ENCODE results near the gene FAN1. TPM values are rescaled to one million over a fixed set of nuclear protein-coding genes. Genes with fewer than 3 reads are reported as not detected.

Gene FAN1
- total RNA-seq, 2 donors from 2014 or later, result 25.0 to 26.0 TPM

DNA sequence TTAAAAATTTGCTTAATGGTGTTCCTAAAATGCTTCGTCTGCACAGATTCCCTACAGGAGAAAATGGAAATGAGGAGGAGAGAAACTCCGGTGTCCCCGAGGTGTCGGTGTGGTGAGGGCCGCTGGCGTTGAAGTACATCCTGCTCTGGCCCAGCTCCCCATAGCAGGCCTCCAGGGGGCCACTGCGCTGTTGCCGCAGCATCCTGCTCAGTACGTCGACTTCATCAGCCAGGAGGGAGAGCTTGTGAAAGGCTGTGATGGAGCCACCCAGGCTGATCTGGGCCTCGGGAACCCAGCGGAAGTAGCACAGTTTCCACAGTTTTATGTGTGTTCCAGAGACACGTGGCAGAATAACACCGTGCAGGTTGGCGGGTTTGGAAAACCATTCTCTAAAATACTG is 37.8 kb downstream of the FAN1 start:
- H3K9me3 ChIP-seq, result no peaks in the 10 kb centered on the region
- H3K4me3 ChIP-seq, result no peak overlapping the region
- no peak for DNase-seq (ENCODE audit: low spot score)
- H3K27ac ChIP-seq, result no peak overlapping the region
- H3K27me3 ChIP-seq (replicated peaks; ENCODE audit: insufficient read depth), result no peaks in the 10 kb centered on the region
- intact Hi-C loops (cut with DNase I), result no loop called here
- no peaks in the 10 kb centered on the region for H3K4me1 ChIP-seq (replicated peaks)
- H3K36me3 ChIP-seq, result peaks cover 4 to 16% of the 10 kb centered on the region in 2 donors
- 84% methylated on average over 15 of the region's 15 CpGs for WGBS
- TF ChIP-seq POLR2A (IDR thresholded peaks at IDR 0.05) (no peak), POLR2AphosphoS5 (IDR thresholded peaks at IDR 0.05) (no peak)
- TF ChIP-seq, protein P1, sequence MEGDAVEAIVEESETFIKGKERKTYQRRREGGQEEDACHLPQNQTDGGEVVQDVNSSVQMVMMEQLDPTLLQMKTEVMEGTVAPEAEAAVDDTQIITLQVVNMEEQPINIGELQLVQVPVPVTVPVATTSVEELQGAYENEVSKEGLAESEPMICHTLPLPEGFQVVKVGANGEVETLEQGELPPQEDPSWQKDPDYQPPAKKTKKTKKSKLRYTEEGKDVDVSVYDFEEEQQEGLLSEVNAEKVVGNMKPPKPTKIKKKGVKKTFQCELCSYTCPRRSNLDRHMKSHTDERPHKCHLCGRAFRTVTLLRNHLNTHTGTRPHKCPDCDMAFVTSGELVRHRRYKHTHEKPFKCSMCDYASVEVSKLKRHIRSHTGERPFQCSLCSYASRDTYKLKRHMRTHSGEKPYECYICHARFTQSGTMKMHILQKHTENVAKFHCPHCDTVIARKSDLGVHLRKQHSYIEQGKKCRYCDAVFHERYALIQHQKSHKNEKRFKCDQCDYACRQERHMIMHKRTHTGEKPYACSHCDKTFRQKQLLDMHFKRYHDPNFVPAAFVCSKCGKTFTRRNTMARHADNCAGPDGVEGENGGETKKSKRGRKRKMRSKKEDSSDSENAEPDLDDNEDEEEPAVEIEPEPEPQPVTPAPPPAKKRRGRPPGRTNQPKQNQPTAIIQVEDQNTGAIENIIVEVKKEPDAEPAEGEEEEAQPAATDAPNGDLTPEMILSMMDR (IDR thresholded peaks at IDR 0.05), result no peak

DNA sequence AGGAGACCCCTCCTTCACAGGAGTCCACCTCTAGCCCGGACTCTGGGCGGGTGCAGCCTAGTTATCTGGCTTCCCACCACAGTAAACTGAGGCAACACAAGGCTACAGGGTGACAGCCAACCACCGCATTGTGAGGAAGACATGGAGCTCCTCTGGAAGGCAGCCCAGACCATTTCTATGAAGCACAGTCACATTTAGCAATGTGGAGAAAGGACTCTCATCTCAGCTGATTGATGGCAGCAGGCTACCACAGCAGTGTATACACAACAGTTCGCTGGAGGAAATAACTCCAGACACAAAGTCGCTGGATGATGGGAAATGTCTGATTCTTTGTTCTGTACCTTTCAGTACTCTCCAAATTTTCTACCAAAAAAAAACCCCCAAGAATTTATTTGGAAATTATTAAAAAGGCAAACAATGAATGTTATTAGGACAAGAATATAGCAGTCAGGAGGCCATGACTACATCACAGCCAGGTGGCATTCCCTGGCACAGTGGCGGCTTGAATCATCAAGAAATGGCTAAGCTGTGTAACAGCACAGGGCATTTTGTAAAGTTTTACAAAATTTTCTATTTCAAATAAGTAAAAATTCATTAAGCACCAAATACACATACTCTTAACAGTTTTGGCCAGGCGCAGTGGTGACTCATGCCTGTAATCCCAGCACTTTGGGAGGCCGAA is 40.1 kb downstream of the FAN1 start:
- DNase-seq (ENCODE audit: low spot score), result no peak
- Histone ChIP-seq H3K4me1 (replicated peaks) (peaks cover 5% of the 10 kb centered on the region), H3K36me3 (peaks cover 4 to 16% of the 10 kb centered on the region in 2 donors), H3K4me3 (no peak overlapping the region), H3K27ac (peak overlapping the region in 1 of 2 donors; percentile 8), H3K9me3 (no peaks in the 10 kb centered on the region), H3K27me3 (replicated peaks; ENCODE audit: insufficient read depth) (no peaks in the 10 kb centered on the region)
- TF ChIP-seq, protein P1 (IDR thresholded peaks at IDR 0.05), result no peak
- TF ChIP-seq POLR2A (IDR thresholded peaks at IDR 0.05) (no peak), POLR2AphosphoS5 (IDR thresholded peaks at IDR 0.05) (no peak)
- WGBS, result 90% methylated on average over 8 of the region's 8 CpGs
- intact Hi-C loops (cut with DNase I), result no loop called here

DNA sequence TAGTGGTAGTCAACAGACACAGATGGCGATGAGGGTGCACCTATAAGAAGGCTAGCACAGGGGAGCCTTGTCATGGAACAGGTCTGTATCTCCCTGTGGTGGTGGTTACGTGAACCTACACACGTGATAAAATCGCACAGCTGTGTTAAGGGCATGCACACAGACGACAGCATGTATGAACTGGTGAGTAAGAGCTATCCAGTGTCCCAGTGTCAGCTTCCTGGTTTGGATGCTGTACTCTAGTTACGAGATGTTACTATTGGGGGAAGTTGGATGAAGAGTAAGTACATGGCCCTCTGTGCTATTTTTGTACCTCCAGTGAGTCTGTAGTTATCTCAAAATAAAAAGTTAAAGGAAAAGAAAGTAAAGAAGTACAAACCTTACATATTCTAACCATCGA is 49.5 kb downstream of the FAN1 start:
- H3K9me3 ChIP-seq, result no peaks in the 10 kb centered on the region
- no peaks in the 10 kb centered on the region for H3K4me1 ChIP-seq (replicated peaks)
- H3K27me3 ChIP-seq (replicated peaks; ENCODE audit: insufficient read depth), result no peaks in the 10 kb centered on the region
- WGBS, result 93% methylated on average over 7 of the region's 7 CpGs
- TF ChIP-seq POLR2A (IDR thresholded peaks at IDR 0.05) (no peak), POLR2AphosphoS5 (IDR thresholded peaks at IDR 0.05) (no peak)
- TF ChIP-seq, protein P1 (IDR thresholded peaks at IDR 0.05), result no peak
- no peak overlapping the region for H3K4me3 ChIP-seq
- H3K36me3 ChIP-seq, result peaks cover 4 to 13% of the 10 kb centered on the region in 2 donors
- intact Hi-C loops (cut with DNase I), result no loop called here
- DNase-seq (ENCODE audit: low spot score), result no peak
- H3K27ac ChIP-seq, result no peak overlapping the region

DNA sequence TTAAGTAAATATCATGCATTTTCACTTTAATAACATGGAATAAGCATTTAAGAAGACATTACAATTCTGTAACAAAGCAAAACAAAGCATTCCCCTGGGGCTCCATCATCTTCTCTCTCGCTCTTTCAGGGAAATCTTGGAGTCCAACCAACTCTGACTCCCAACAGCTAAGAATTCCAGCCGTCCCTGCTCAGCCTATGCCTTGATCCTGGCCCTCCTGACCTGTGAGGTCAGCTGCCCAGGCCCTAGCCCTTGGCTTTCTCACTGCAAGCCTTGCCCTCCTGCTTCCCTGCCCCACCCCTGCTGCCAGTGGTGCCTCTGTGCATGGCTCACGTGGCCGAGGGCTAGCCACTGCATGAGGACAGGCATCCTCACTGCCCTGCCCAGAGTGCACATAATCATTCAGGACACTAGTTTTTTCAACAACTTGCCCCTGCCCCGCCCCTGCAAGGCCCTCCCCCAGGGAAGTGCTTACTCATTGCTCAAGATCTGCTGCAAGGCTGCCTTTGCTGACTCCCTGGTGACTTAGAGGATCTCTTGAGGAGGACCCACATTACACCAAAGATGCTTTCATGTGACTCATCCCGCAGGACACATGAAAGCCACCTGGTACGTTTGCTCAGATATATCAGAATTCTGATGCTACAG is 50.1 kb downstream of the FAN1 start:
- H3K27me3 ChIP-seq (replicated peaks; ENCODE audit: insufficient read depth), result no peaks in the 10 kb centered on the region
- no peak for TF ChIP-seq POLR2AphosphoS5 (IDR thresholded peaks at IDR 0.05)
- no peak for TF ChIP-seq POLR2A (IDR thresholded peaks at IDR 0.05)
- TF ChIP-seq, protein P1 (IDR thresholded peaks at IDR 0.05), result no peak
- WGBS, result 80% methylated on average over 7 of the region's 7 CpGs
- H3K4me3 ChIP-seq, result no peak overlapping the region
- no peak for DNase-seq (ENCODE audit: low spot score)
- peaks cover 4 to 13% of the 10 kb centered on the region in 2 donors for H3K36me3 ChIP-seq
- H3K4me1 ChIP-seq (replicated peaks), result no peaks in the 10 kb centered on the region
- H3K27ac ChIP-seq, result no peak overlapping the region
- intact Hi-C loops (cut with DNase I), result no loop called here
- H3K9me3 ChIP-seq, result no peaks in the 10 kb centered on the region

DNA sequence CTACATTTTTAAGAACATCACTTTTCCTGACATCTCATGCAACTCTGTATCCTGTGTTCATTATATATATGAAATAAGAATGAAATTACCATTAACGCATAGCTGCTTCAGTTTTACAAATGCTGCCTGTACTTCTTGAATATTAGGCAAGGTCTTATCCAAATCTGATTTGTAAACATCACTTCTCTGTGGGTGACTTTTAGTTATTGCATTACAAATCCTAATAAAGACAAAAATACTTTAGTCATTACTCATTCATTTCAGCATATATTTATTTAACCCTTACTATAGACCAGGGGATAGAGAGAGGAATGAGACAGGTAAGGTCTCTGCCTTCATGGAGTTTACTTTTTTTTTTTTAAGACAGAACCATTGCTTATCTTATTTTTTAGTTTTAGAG is 51.0 kb downstream of the FAN1 start:
- Histone ChIP-seq H3K4me1 (replicated peaks) (no peaks in the 10 kb centered on the region), H3K4me3 (no peak overlapping the region), H3K27me3 (replicated peaks; ENCODE audit: insufficient read depth) (no peaks in the 10 kb centered on the region), H3K9me3 (no peaks in the 10 kb centered on the region), H3K36me3 (peaks cover 4 to 13% of the 10 kb centered on the region in 2 donors), H3K27ac (no peak overlapping the region)
- TF ChIP-seq, protein P1 (IDR thresholded peaks at IDR 0.05), result no peak
- TF ChIP-seq POLR2A (IDR thresholded peaks at IDR 0.05), result no peak
- TF ChIP-seq POLR2AphosphoS5 (IDR thresholded peaks at IDR 0.05), result no peak
- WGBS, result 96% methylated on average over 1 of the region's 1 CpG
- intact Hi-C loops (cut with DNase I), result no loop called here
- DNase-seq (ENCODE audit: low spot score), result no peak
